ENCODE data around the gene DIP2A.

- TF ChIP-seq CTCF (IDR thresholded peaks at IDR 0.05; ENCODE audit: control extremely low read depth in 1 of 3, insufficient read depth in 1 of 3, low read depth in 1 of 3, low read length in 3 of 3) (no peak), TCF12 (IDR thresholded peaks at IDR 0.05; ENCODE audit: low read depth, low read length) (no peak), POLR2AphosphoS5 (IDR thresholded peaks at IDR 0.05; ENCODE audit: low read depth, low read length) (no peak), TBP (IDR thresholded peaks at IDR 0.05; ENCODE audit: low read depth, low read length) (no peak), POLR2A (IDR thresholded peaks at IDR 0.05; ENCODE audit: control extremely low read depth in 1 of 2, low read depth in 2 of 2, low read length in 2 of 2) (no peak), MAFK (IDR thresholded peaks at IDR 0.05; ENCODE audit: low read depth, low read length) (no peak), SIX5 (IDR thresholded peaks at IDR 0.05; ENCODE audit: low read depth, low read length) (no peak), EZH2 (IDR thresholded peaks at IDR 0.05; ENCODE audit: low read depth, low read length, severe bottlenecking) (no peak), SUZ12 (IDR thresholded peaks at IDR 0.05; ENCODE audit: low read length) (no peak), KDM1A (IDR thresholded peaks at IDR 0.05; ENCODE audit: borderline replicate concordance, low read length) (no peak), TAF1 (IDR thresholded peaks at IDR 0.05; ENCODE audit: low read depth, low read length) (no peak)
These were observed 99.3 kb downstream of the DIP2A start for GRCh38 chr21:46557919-46558392.
